ENCODE measurements around the gene HOXA6. TPM values are rescaled to one million over a fixed set of nuclear protein-coding genes. Genes with fewer than 3 reads are reported as not detected.

The HOXA6 gene
- total RNA-seq, 1 experiment from 2014 or later: 4.2 TPM

DNA sequence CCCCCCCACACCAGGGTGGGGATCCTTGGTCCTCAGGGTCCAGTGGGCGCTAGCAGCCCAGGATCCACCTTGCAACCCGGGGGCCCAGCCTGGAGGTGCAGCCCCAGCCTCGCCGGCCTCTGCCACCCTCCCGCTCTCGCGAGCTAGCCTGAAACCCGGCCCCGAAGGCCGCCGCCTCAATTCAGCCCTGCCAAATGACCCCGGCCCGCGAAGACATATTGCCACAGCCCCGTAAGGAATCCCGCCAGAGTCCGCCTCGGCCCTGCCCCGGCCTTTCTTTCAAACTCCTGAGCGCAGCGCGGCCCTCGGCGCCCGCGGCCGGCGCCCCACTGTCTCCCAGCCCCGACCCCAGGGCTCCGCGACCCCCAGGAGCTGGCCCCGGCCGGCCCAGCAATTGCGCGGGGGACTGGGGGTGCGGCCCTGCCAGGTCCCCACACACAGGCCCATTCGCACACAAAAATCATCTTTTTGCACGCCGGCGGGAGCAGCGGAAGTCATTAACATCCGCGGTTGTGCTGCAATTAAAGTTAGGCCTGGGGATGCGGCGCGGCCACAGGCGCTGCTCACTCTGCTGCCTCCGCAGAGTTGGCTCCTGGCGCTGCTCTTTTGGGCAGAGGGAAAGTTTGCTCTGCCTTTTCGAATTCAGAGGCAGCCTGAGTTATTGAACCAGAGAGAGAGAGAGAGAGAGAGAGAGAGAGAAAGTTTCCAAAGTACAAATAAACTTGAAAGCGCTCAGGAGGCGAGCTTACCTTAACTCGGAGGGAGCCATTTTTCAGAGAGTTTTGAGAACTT is 8.0 kb downstream of the HOXA6 start:
- DNase-seq (ENCODE audit: low read depth): peak; percentile 64

DNA sequence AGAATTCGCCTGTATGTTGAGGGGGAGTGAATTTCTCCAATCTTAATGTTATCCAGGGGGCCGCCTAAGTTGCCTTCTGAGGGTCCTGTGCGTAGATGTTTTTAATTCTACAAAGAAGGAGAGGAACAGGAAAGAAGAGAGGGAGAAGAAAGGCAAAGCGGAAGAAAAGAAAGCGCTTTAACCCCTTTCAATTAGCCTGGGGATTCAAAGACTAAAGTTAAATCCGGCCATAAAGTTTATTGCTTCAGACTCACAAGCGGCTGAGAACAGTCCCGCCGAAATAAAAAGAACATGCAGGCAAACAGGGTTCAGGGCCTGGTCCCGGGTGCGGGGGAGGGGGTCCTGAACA is 8.6 kb downstream of the HOXA6 start:
- no peak for DNase-seq (ENCODE audit: low read depth)

- no peak for DNase-seq (ENCODE audit: low read depth)
Measured at GRCh38 chr7:27138472-27138871, 9.1 kb downstream of the HOXA6 start.

- DNase-seq (ENCODE audit: low read depth): no peak
Measured at GRCh38 chr7:27137640-27138315, 9.8 kb downstream of the HOXA6 start.

- peak; percentile 95 for DNase-seq (ENCODE audit: low read depth)
Measured at GRCh38 chr7:27134392-27134791, 13.2 kb downstream of the HOXA6 start.

- no peak for DNase-seq (ENCODE audit: low read depth)
Measured at GRCh38 chr7:27133409-27134231, 14.0 kb downstream of the HOXA6 start.

- no peak for DNase-seq (ENCODE audit: low read depth)
Measured at GRCh38 chr7:27132978-27133377, 14.6 kb downstream of the HOXA6 start.

GRCh38 chr7:27132214-27132613 is 15.4 kb downstream of the HOXA6 start:
- DNase-seq (ENCODE audit: low read depth): no peak

DNA sequence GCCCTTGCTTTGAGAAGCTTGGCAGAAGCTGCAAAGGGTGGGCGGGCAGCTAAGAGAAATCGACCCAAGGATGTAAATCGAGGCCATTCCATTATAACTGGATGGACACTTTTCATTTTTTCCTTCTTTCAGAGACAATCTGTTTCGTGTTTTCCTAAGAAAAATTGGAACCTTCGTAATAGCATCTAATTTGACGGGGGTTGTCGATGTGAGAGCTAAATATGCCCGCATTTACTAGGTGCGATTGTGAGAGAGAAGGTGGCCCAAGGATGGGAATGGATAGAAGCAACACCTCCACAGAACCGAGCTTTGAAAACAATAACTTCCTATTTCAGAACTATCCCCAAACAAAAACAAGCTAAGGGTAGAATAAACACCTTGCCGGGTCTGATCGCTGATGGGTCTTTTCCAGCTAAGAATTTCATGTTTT is 16.2 kb downstream of the HOXA6 start:
- DNase-seq (ENCODE audit: low read depth): no peak

DNA sequence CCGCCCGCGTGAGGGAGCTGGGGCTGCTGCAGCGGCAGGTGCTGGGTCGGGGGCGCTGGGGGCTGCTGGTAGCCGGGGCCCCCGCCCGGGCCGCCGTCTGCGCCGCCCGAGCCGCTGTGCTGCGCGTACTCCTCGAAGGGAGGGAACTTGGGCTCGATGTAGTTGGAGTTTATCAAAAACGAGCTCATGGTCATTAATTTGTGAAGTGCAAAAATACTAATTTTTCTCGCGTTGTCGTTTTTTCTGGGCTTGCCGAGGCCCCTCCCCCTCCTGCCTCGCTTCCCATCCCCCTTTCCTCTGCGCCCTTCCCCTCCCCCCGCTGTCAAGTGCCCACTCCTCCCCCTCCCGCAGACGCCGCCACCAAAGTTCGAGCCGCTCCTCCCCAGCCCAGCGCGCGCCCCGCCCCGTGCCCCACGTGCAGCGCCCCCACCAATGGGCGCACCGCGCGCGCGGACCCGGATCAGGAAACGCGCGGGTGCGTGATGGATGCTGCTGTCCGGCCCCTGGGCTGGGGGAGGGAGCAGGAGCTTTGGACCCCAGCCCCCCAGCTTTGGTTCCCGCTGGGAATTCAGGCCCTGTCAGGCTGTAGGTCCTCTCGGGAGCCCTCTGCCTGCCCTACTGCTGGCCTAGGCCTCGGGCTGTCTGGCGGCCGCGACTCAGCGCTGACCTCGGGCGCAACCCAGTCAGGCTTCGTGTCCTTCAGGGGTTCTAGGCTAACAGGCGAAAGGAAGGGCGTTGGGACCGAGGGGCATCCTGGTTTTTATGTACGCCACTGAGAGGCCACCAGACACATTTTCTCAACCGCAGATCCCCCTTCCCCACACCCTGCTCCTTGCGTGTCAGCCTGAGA is 16.8 kb downstream of the HOXA6 start, which contains the start of gene HOXA4:
Gene HOXA4 (minus strand): TSS at position 218 of the 850 bp plus-strand sequence. CDS start 24 bp downstream, at position 194.
- peak; percentile 99 for DNase-seq (ENCODE audit: low read depth)

- DNase-seq (ENCODE audit: low read depth): peak; percentile 76
Measured at GRCh38 chr7:27129729-27130539, 17.6 kb downstream of the HOXA6 start.

- no peak for DNase-seq (ENCODE audit: low read depth)
Measured at GRCh38 chr7:27128776-27129728, 18.5 kb downstream of the HOXA6 start.

DNA sequence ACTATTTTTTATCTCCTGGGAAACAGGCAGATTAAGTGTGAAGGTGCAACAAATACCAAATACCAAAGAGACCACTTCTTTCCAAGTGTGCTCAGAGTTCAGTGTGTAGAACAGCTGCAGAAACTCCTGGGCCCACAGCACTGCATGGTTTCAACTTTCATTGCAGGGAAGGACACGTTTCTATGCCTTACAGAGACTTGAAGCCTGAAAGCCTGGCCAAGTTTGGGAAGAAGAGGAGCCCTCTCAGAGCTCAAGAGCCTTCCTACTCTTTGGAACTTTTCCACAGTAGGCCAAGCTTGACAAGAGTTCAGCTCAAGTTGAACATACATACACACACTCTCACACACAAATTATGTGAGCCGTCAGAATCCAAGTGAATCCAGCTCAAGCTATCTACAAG is 19.5 kb downstream of the HOXA6 start:
- peak; percentile 61 for DNase-seq (ENCODE audit: low read depth)

GRCh38 chr7:27126596-27127327 is 20.8 kb downstream of the HOXA6 start:
- DNase-seq (ENCODE audit: low read depth): no peak

- DNase-seq (ENCODE audit: low read depth): no peak
Measured at GRCh38 chr7:27125986-27126394, 21.6 kb downstream of the HOXA6 start.

- no peak for DNase-seq (ENCODE audit: low read depth)
Measured at GRCh38 chr7:27124902-27125689, 22.5 kb downstream of the HOXA6 start.

- DNase-seq (ENCODE audit: low read depth): peak; percentile 96
Measured at GRCh38 chr7:27124096-27124901, 23.3 kb downstream of the HOXA6 start.

Data from Daoy (cell line).